ENCODE results near the gene DOCK1.

The DOCK1 gene

GRCh38 chr10:127159648-127160245, 254.5 kb downstream of the DOCK1 start:
- H3K27me3 ChIP-seq = no peaks in the 10 kb centered on the region
- no peaks in the 10 kb centered on the region for H3K36me3 ChIP-seq
- H3K27ac ChIP-seq = no peak overlapping the region
- TF ChIP-seq CTCF (IDR thresholded peaks at IDR 0.05) = no peak
- no peaks in the 10 kb centered on the region for H3K9me3 ChIP-seq
- no peak overlapping the region for H3K4me3 ChIP-seq (ENCODE audit: low read depth in 1 of 2, low read length in 1 of 2)
- H3K4me1 ChIP-seq (ENCODE audit: control insufficient read depth in 1 of 2, insufficient read depth in 1 of 2, low read depth in 1 of 2, low read length in 1 of 2) = no peaks in the 10 kb centered on the region

- Histone ChIP-seq H3K27me3 (no peaks in the 10 kb centered on the region), H3K27ac (no peak overlapping the region), H3K9me3 (no peaks in the 10 kb centered on the region), H3K4me3 (ENCODE audit: low read depth in 1 of 2, low read length in 1 of 2) (no peak overlapping the region), H3K4me1 (ENCODE audit: control insufficient read depth in 1 of 2, insufficient read depth in 1 of 2, low read depth in 1 of 2, low read length in 1 of 2) (no peaks in the 10 kb centered on the region), H3K36me3 (no peaks in the 10 kb centered on the region)
- TF ChIP-seq CTCF (IDR thresholded peaks at IDR 0.05) = no peak
Measured at GRCh38 chr10:127161482-127161881, 256.3 kb downstream of the DOCK1 start.

GRCh38 chr10:127162841-127163240, 257.6 kb downstream of the DOCK1 start:
- Histone ChIP-seq H3K4me3 (ENCODE audit: low read depth in 1 of 2, low read length in 1 of 2) (no peak overlapping the region), H3K4me1 (ENCODE audit: control insufficient read depth in 1 of 2, insufficient read depth in 1 of 2, low read depth in 1 of 2, low read length in 1 of 2) (no peaks in the 10 kb centered on the region), H3K9me3 (no peaks in the 10 kb centered on the region), H3K27ac (no peak overlapping the region), H3K27me3 (no peaks in the 10 kb centered on the region), H3K36me3 (no peaks in the 10 kb centered on the region)
- TF ChIP-seq CTCF (IDR thresholded peaks at IDR 0.05) = no peak

GRCh38 chr10:127168261-127168660, 263.0 kb downstream of the DOCK1 start:
- Histone ChIP-seq H3K27me3 (no peaks in the 10 kb centered on the region), H3K4me1 (ENCODE audit: control insufficient read depth in 1 of 2, insufficient read depth in 1 of 2, low read depth in 1 of 2, low read length in 1 of 2) (no peaks in the 10 kb centered on the region), H3K27ac (no peak overlapping the region), H3K36me3 (no peaks in the 10 kb centered on the region), H3K4me3 (ENCODE audit: low read depth in 1 of 2, low read length in 1 of 2) (no peak overlapping the region), H3K9me3 (no peaks in the 10 kb centered on the region)
- no peak for TF ChIP-seq CTCF (IDR thresholded peaks at IDR 0.05)

- no peak for TF ChIP-seq CTCF (IDR thresholded peaks at IDR 0.05)
- no peak overlapping the region for H3K4me3 ChIP-seq (ENCODE audit: low read depth in 1 of 2, low read length in 1 of 2)
- no peaks in the 10 kb centered on the region for H3K4me1 ChIP-seq (ENCODE audit: control insufficient read depth in 1 of 2, insufficient read depth in 1 of 2, low read depth in 1 of 2, low read length in 1 of 2)
- H3K9me3 ChIP-seq = no peaks in the 10 kb centered on the region
- no peak overlapping the region for H3K27ac ChIP-seq
- H3K36me3 ChIP-seq = no peaks in the 10 kb centered on the region
- no peaks in the 10 kb centered on the region for H3K27me3 ChIP-seq
Measured at GRCh38 chr10:127174866-127175265, 269.6 kb downstream of the DOCK1 start.
